HG02943 (cell line): ENCODE results near the gene MYO1H.

ENCODE experiments used
- ATAC-seq: cut with Tn5 transposase; IDR thresholded peaks from one replicate; pipeline ENCODE4 v1.9.1; 2021; ENCODE audit warnings: mild to moderate bottlenecking, low read depth, moderate library complexity; ENCODE audit not compliant: unreplicated experiment

MYO1H gene

GRCh38 chr12:109336593-109336992, 11.1 kb upstream of the MYO1H start:
- ATAC-seq: no peak

- ATAC-seq: no peak
Observed at GRCh38 chr12:109343677-109344076, 4.0 kb upstream of the MYO1H start.

GRCh38 chr12:109345428-109345827, 2.3 kb upstream of the MYO1H start:
- no peak for ATAC-seq

- no peak for ATAC-seq
Observed at GRCh38 chr12:109346920-109347319, 780 bp upstream of the MYO1H start.

- ATAC-seq: no peak
Observed at GRCh38 chr12:109352184-109352583, 4.5 kb downstream of the MYO1H start.

- no peak for ATAC-seq
Observed at GRCh38 chr12:109356577-109356976, 8.9 kb downstream of the MYO1H start.

- ATAC-seq: no peak
Observed at GRCh38 chr12:109357032-109357431, 9.3 kb downstream of the MYO1H start.

GRCh38 chr12:109358154-109358869, 10.6 kb downstream of the MYO1H start:
- ATAC-seq: no peak

GRCh38 chr12:109359131-109359690, 11.5 kb downstream of the MYO1H start:
- no peak for ATAC-seq

- ATAC-seq: no peak
Observed at GRCh38 chr12:109369831-109370230, 22.1 kb downstream of the MYO1H start.

- no peak for ATAC-seq
Observed at GRCh38 chr12:109377139-109377685, 29.5 kb downstream of the MYO1H start.

- ATAC-seq: no peak
Observed at GRCh38 chr12:109378569-109378968, 30.9 kb downstream of the MYO1H start.

- no peak for ATAC-seq
Observed at GRCh38 chr12:109382031-109382430, 34.3 kb downstream of the MYO1H start.

- no peak for ATAC-seq
Observed at GRCh38 chr12:109383240-109383639, 35.5 kb downstream of the MYO1H start.

- ATAC-seq: no peak
Observed at GRCh38 chr12:109385339-109386058, 37.8 kb downstream of the MYO1H start.

- ATAC-seq: no peak
Observed at GRCh38 chr12:109386059-109386433, 38.3 kb downstream of the MYO1H start.

GRCh38 chr12:109387425-109388166, 39.9 kb downstream of the MYO1H start:
- ATAC-seq: no peak

- no peak for ATAC-seq
Observed at GRCh38 chr12:109388167-109388563, 40.5 kb downstream of the MYO1H start.

GRCh38 chr12:109389146-109389545, 41.4 kb downstream of the MYO1H start:
- no peak for ATAC-seq

- ATAC-seq: no peak
Observed at GRCh38 chr12:109393437-109394345, 46.0 kb downstream of the MYO1H start.
